K562 (cell line): ENCODE results near the gene PPP1R12B. TPM values are rescaled to one million over a fixed set of nuclear protein-coding genes. Genes with fewer than 3 reads are reported as not detected.
"Not testable (repeated sequence)": the region's sequence is repeated elsewhere in the genome, so short reads cannot be mapped to it uniquely, and the experiment has no call there.

ENCODE experiments used
- ATAC-seq: fragments of 200-7000 bp; cut with Tn5 transposase; 3 replicates; pipeline ENCODE4 v1.9.1; 2020; ENCODE audit warnings: moderate library complexity
- BruUV-seq: library from RNA; stranded (reverse); fragments of 400-500 nt; replicated peaks from 2 replicates; lab custom pipeline; 2021; lab: Mats Ljungman, UMichigan
- CTCF ChIA-PET: fragments of 300-600 bp; formaldehyde crosslinking; extraction: SDS; loops from one replicate; lab custom pipeline; 2021; ENCODE audit warnings: low intra/inter-chr PET ratio; lab: Yijun Ruan, JAX
- POLR2A ChIA-PET: fragments of 300-600, 350-650 bp; sonication (Branson Sonifier 250); formaldehyde crosslinking; extraction: SDS; loops from one replicate; lab custom pipeline; 2021; ENCODE audit warnings: antibody characterized with exemption, inconsistent platforms; lab: Yijun Ruan, JAX
- DNase-seq, 4 experiments: peaks; one replicate each; pipeline versions ENCODE4 v3.0.0 to v3.0.0-alpha.2; 2011 to 2018; ENCODE audit warnings: low spot score in 3 of 4, mixed read lengths in 3 of 4; ENCODE audit errors: extremely low read depth in 1 of 4
- FAIRE-seq: peaks from 2 replicates; lab custom pipeline; 2011; peaks lifted over from hg19 to GRCh38; lab: Jason Lieb, UNC
- H2AFZ ChIP-seq: 2 replicates; pipeline ENCODE4 v1.6.0; 2011; ENCODE audit warnings: low read depth, low read length, control low read depth, inconsistent platforms
- H3K27ac ChIP-seq: fragments of 200-600 bp; 3 replicates; pipeline ENCODE4 v1.8.0; 2011; ENCODE audit warnings: low read depth, mild to moderate bottlenecking, control low read depth, inconsistent platforms, low read length, moderate library complexity, mixed read lengths; ENCODE audit errors: extremely low read depth
- H3K27me3 ChIP-seq, 2 experiments: fragments of 300-600 bp in 1 of 2; 2 replicates in 1 of 2; 3 replicates in 1 of 2; pipeline versions ENCODE4 v1.6.0 to v1.8.0; 2011; ENCODE audit warnings: inconsistent platforms in 2 of 2, low read length in 2 of 2, mild to moderate bottlenecking in 1 of 2, mixed read lengths in 1 of 2, moderate library complexity in 1 of 2; ENCODE audit not compliant: control insufficient read depth in 2 of 2, insufficient read depth in 2 of 2
- H3K36me3 ChIP-seq: fragments of 300-600 bp; 3 replicates; pipeline ENCODE4 v1.8.0; 2011; ENCODE audit warnings: mild to moderate bottlenecking, low read length, inconsistent platforms; ENCODE audit not compliant: control insufficient read depth, insufficient read depth
- H3K4me1 ChIP-seq, 2 experiments: fragments of 200-600 bp in 1 of 2; replicated peaks in 1 of 2; 2 replicates in 1 of 2; 3 replicates in 1 of 2; pipeline versions ENCODE4 v1.5.1 to v1.8.0; 2011; ENCODE audit warnings: inconsistent platforms in 2 of 2, low read length in 2 of 2, mild to moderate bottlenecking in 1 of 2, mixed read lengths in 1 of 2, moderate library complexity in 1 of 2; ENCODE audit not compliant: control insufficient read depth in 2 of 2, insufficient read depth in 2 of 2
- H3K4me2 ChIP-seq: 2 replicates; pipeline ENCODE4 v1.6.1; 2011; ENCODE audit warnings: low read length, control low read depth, inconsistent platforms, mixed read lengths; ENCODE audit not compliant: insufficient read depth
- H3K4me3 ChIP-seq: fragments of 200-600 bp; sonication (generic), shearing (Covaris generic); 2 replicates; pipeline ENCODE4 v1.5.1; 2016; ENCODE audit warnings: control low read depth, inconsistent platforms
- H3K79me2 ChIP-seq: fragments of 200-600 bp; 3 replicates; pipeline ENCODE4 v1.8.0; 2011; ENCODE audit warnings: low read length, inconsistent platforms; ENCODE audit not compliant: control insufficient read depth, insufficient read depth
- H3K9ac ChIP-seq, 2 experiments: 2 replicates each; pipeline versions ENCODE4 v1.6.0 to v1.6.1; 2011; ENCODE audit warnings: low read depth in 2 of 2, low read length in 2 of 2, control low read depth in 1 of 2, inconsistent platforms in 1 of 2, mild to moderate bottlenecking in 1 of 2, mixed read lengths in 1 of 2; ENCODE audit not compliant: insufficient read depth in 1 of 2
- H3K9me1 ChIP-seq: one replicate; pipeline ENCODE4 v1.6.0; 2011; ENCODE audit warnings: inconsistent platforms, mild to moderate bottlenecking, low read length, moderate library complexity; ENCODE audit not compliant: control insufficient read depth, insufficient read depth
- H3K9me3 ChIP-seq: replicated peaks from 2 replicates; pipeline ENCODE4 v1.5.1; 2011; ENCODE audit warnings: low read depth, low read length, inconsistent platforms; ENCODE audit not compliant: control insufficient read depth, insufficient read depth
- H4K20me1 ChIP-seq: replicated peaks from 2 replicates; pipeline ENCODE4 v1.6.1; 2011; ENCODE audit warnings: low read length, inconsistent platforms, mixed read lengths; ENCODE audit not compliant: control insufficient read depth, insufficient read depth
- WGBS: fragments of 100-300 bp; shearing (Covaris generic); methylation state at CpG from one replicate; pipeline ENCODE4 v1.1.6; 2016; ENCODE audit warnings: low coverage, mixed read lengths; ENCODE audit not compliant: insufficient coverage; ENCODE audit errors: missing lambda C conversion rate; 5-methylcytosine and 5-hydroxymethylcytosine counted together
- in situ Hi-C: fragments of 300-500 bp; cut with MboI; formaldehyde crosslinking; loops from 4 replicates; pipeline ENCODE4 v1.15.0; 2018; ENCODE audit warnings: inconsistent platforms, mixed read lengths
- intact Hi-C: fragments of 100-400 bp; cut with micrococcal nuclease; formaldehyde crosslinking; loops from 2 replicates; pipeline ENCODE4 v1.14.2; 2022
- polyA plus RNA-seq, 8 experiments: library from polyadenylated mRNA; depleted of rRNA in 4 of 8; stranded (reverse) in 5 of 8; unstranded in 3 of 8; fragments of >200 nt; fragmentation: Nextera tagmentation in 2 of 8; fragmentation: Illumina TruSeq in 1 of 8; extraction: Ambion mirVana in 2 of 8; extraction: Trizol in 1 of 8; gene quantifications; 2 replicates each; pipeline versions ENCODE4 v1.2.1 to v1.2.3, GENCODE V29; 2011 to 2014; ENCODE audit warnings: inconsistent platforms in 1 of 8, missing spikeins in 1 of 8
- total RNA-seq, 7 experiments: library from RNA; depleted of rRNA in 6 of 7; stranded (reverse); fragments of >200 nt in 6 of 7; fragmentation: Illumina TruSeq in 2 of 7; extraction: Trizol in 2 of 7; gene quantifications; 2 replicates each; pipeline versions ENCODE4 v1.2.1 to v1.2.3, GENCODE V29; 2011 to 2021; ENCODE audit warnings: low replicate concordance in 1 of 7

The PPP1R12B gene
- total and polyA plus RNA-seq, 9 of the 15 experiments (the other 6 are each of a cell fraction or from before 2014, with no cell fraction given): 0.73 to 16.9 (median 13.6) TPM

GRCh38 chr1:202472347-202473124 is 124.0 kb downstream of the PPP1R12B start:
- CTCF ChIA-PET, H3K9me1 ChIP-seq, H3K27ac ChIP-seq, H3K9ac ChIP-seq, ATAC-seq, H3K27me3 ChIP-seq, H3K79me2 ChIP-seq, BruUV-seq, H2AFZ ChIP-seq, H3K9me3 ChIP-seq, H3K4me2 ChIP-seq, H3K4me1 ChIP-seq, H3K36me3 ChIP-seq, intact Hi-C loops, DNase-seq, in situ Hi-C loops, FAIRE-seq, H4K20me1 ChIP-seq, H3K4me3 ChIP-seq: not testable (repeated sequence)
- POLR2A ChIA-PET: interaction anchor here (1.6 kb wide), 1 partner anchor 12 kb away, joined by 7 read pairs; no protein-coding TSS in a partner anchor
- WGBS: 46% methylated on average over 2 of the region's 2 CpGs

GRCh38 chr1:202473266-202474045 is 125.0 kb downstream of the PPP1R12B start:
- not testable (repeated sequence) for DNase-seq

GRCh38 chr1:202479661-202480060 is 131.2 kb downstream of the PPP1R12B start:
- H3K27me3 ChIP-seq, DNase-seq, H3K79me2 ChIP-seq, ATAC-seq, H3K4me1 ChIP-seq, H2AFZ ChIP-seq, CTCF ChIA-PET, BruUV-seq, POLR2A ChIA-PET, FAIRE-seq, H3K9me3 ChIP-seq, intact Hi-C loops, H3K9ac ChIP-seq, H3K4me2 ChIP-seq, H3K4me3 ChIP-seq, H4K20me1 ChIP-seq, H3K27ac ChIP-seq, H3K36me3 ChIP-seq, H3K9me1 ChIP-seq: not testable (repeated sequence)
- in situ Hi-C loops: loop anchor here (25.0 kb wide), 1 partner anchor 233 kb away; the partner anchor contains the start of gene SYT2

More at GRCh38 chr1:202473266-202474045, 125.0 kb downstream of the PPP1R12B start:
- H3K79me2 ChIP-seq, BruUV-seq, H3K27me3 ChIP-seq, ATAC-seq, H3K4me2 ChIP-seq, H3K9me1 ChIP-seq, H3K36me3 ChIP-seq, H3K9ac ChIP-seq, H2AFZ ChIP-seq, H3K4me3 ChIP-seq, CTCF ChIA-PET, FAIRE-seq, H3K4me1 ChIP-seq, intact Hi-C loops, H4K20me1 ChIP-seq, in situ Hi-C loops, H3K9me3 ChIP-seq, H3K27ac ChIP-seq: not testable (repeated sequence)
- POLR2A ChIA-PET: interaction anchor here (0.6 to 1.6 kb wide), 3 partner anchors 11 to 15 kb away, joined by 3 to 7 read pairs (median 3); no protein-coding TSS in a partner anchor
- WGBS: 82% methylated on average over 6 of the region's 6 CpGs
